ENCODE measurements around the gene ZNF70.

- no peak for TF ChIP-seq EZH2 (optimal IDR thresholded peaks at IDR 0.05; ENCODE audit: low read depth, low read length)
- no peak for TF ChIP-seq CTCF (IDR thresholded peaks at IDR 0.05; ENCODE audit: low read length)
- no peak for TF ChIP-seq EZH2phosphoT487 (IDR thresholded peaks at IDR 0.05; ENCODE audit: low read length)
These were observed 13.2 kb downstream of the ZNF70 start for GRCh38 chr22:23737696-23738095.
